Activated T-helper 1 cell treated with Interleukin-2 at 50 U/mL for 16 hours (primary cell): Measurements from ENCODE around the gene SCN4B.
"Not testable (repeated sequence)": the region's sequence is repeated elsewhere in the genome, so short reads cannot be mapped to it uniquely, and the experiment has no call there.

Experiments used
- DNase-seq: peaks from one replicate; pipeline ENCODE4 v3.0.0-alpha.2; 2020; ENCODE audit warnings: low read depth

SCN4B gene

GRCh38 chr11:118152552-118153471 lies at the start of gene SCN4B:
TSS of gene SCN4B (minus strand) at chr11:118152823. CDS start at chr11:118152673, 150 bp downstream.
- DNase-seq: no peak

GRCh38 chr11:118201966-118202365 lies 49.3 kb upstream of the SCN4B start:
- DNase-seq: no peak

DNA sequence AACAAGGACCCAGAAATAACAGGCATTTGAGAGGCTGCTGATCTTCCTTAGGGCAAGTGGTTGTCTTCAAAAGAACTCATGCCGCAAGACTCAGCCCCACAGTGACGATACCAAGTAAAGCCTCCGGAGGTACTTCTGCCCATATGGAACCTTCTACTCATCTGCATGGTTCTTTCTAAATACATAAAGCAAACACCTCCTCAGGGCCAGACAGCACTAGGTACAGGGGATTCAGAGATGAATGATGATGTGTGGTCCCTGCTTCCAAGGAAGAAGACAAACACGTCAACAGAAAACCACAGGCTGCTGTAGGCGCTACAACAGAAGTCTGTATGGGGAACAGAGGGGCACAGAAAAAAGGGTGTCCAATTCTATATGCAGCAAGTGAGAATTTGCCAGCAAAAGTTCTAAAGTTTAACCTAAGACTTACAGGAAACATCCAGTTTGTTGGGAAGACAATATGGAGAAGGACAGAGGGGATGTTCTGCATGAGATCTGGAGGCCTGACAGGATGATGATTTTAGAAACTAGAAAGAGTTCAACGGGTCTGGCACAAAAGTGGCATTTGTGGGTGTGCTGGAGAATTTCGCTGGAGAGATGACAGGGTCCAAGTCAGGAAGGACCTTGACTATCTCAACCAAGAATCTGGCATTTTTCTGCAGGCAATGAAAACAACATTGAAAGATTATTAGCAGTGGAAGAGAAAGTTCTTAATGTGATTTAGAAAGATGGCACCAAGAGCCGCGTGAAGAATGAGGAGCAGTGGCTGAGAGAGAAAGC lies 48.5 kb upstream of the SCN4B start:
- DNase-seq: no peak

GRCh38 chr11:118200497-118200896 lies 47.9 kb upstream of the SCN4B start:
- no peak for DNase-seq

GRCh38 chr11:118199135-118199534 lies 46.5 kb upstream of the SCN4B start:
- no peak for DNase-seq

- DNase-seq: peak; percentile 58
Measured at GRCh38 chr11:118198370-118198769, 45.7 kb upstream of the SCN4B start.

DNA sequence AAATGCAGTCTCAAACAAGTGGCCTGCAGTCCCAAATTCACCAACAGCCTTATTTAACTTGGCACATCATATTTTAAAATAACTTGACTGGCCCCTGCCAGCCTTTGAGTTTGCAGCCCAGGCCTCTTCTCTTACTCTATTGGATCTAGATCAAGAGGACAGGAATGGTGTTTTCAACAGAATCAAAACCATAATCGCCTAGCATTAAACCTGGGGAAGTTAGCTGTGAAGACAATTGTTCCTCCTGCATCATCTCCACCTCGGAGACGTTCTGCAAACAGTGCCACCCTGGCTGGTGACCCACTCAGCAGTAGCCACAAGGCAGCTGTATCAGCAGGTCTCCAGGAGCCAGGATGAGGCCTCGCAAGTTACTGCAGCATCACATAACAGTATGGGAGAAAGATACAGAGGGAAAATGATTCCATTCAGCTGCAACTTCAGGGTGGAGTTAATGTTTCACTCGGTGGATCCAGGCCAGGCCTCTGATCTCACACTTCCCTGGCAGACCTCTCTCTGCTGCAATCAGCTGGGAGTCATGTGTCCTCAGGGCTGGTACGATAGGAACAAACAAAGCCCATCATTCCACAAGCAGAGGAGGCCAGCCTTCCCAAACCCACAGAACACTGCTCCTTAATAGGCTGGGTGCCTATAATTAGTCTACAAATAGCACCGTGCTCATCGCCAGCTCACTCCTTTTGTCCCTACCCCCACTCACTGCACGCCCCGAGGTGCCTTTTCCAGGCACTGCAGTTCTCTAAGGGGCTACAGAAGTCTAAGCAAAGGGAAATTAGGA lies 42.4 kb upstream of the SCN4B start:
- no peak for DNase-seq

DNA sequence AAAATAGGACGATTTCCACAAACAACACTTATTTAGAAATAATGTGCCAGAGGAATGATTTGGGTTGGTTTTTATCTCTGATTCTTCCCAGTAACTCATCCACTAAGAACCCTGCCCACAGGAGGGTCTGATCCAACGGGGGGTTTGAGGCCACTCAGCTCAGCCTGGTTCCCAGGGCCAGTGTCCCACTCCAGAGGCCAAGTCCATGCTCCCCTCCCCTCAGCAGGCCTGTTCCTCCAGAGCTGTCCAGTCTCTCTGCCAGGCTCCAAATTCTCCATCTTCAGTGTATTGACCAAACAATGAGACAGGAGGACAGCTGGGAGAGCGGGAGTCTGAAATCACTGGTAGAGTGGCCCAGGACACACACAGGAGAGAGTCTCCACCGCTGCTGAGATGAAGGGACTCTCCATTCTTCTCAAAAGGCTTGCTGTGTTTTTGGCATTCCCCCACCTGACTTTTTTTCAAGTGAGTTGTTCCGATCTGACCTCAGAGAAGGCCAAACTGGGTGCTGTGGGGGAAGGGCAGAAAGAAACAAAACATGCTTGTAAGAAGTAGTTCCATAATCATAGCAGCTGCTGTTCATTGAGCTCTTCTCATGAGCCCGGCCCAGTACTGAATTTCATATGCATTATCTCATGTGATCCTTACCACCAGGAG lies 41.4 kb upstream of the SCN4B start:
- DNase-seq: no peak

GRCh38 chr11:118192817-118193216 lies 40.2 kb upstream of the SCN4B start:
- not testable (repeated sequence) for DNase-seq

- not testable (repeated sequence) for DNase-seq
Measured at GRCh38 chr11:118190942-118191506, 38.4 kb upstream of the SCN4B start.

DNA sequence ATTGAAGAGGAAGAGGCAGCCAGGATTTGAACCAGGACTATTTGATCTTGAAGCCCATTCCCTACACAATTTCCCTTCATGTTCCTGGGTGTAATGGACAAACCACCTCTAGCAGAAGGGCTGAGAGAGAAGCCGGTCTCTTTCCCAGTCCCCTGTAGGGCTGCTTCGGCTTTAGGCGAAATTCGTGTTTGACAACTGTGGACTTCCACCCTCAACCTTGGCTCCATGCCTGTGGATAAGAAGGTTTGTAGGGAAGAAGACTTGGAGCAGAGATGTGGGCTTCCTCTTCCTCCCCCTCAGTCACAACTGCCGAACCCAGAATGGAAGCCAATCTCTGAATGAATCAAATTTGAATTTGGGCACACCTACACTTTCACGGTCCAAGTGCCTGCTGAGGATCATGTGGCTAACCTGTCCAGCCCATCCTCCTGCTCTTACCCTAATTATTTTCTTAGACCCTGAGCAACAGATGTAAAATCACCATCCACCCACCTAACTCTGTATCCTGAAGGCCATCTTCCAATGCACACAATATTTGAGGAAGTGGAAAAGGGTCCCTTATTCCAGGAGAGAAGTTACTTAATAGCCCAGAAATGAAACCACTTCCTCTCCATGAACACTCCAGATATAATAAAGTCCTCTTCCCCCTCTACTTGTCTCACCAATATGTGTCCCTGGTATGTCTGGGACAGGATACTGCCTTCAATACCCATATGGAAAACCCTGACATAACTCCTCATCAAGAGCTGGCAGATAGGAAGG lies 33.9 kb upstream of the SCN4B start:
- no peak for DNase-seq

DNA sequence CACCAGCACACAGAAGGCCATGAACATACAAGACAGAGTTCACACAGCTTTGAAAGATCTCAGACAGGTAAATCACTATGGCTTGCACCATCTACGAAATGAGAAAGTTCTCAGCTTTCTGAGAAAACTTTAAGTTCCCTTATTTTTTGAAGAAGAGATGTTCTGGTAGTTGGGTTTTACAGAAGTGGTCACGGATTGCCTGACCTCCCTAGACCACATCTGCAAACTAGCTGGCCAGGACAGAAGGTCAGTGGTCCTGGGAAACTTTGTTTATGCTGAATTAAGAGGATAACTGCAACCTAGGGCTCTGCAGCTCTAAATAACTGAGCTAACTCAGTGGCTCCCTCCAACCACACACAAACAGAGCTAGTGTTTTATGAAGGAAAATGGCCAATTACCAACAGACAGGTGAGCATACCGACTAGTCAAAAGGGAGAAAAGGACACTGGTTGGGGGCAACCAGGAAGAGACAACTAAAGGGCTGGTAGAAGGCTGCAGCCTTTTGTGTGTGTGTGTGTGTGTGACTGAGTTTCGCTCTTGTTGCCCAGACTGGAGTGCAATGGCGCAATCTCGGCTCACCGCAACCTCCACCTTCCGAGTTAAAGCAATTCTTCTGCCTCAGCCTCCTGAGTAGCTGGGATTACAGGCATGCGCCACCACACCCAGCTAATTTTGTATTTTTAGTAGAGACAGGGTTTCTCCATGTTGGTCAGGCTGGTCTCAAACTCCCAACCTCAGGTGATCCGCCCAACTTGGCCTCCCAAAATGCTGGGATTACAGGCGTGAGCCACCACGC lies 32.4 kb upstream of the SCN4B start:
- no peak for DNase-seq

DNA sequence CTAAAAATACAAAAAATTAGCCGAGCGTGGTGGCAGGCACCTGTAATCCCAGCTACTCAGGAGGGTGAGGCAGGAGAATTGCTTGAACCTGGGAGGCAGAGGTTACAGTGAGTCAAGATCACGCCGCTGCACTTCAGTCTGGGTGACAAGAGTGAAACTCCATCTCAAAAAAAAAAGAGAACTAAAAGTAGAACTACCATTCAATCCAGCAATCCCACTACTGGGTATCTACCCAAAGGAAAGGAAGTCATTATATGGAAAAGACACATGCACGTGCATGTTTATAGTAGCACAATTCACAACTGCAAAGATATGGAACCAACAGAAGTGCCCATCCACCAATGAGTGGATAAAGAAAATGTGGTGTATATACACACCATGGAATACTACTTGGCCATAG lies 31.1 kb upstream of the SCN4B start:
- not testable (repeated sequence) for DNase-seq

GRCh38 chr11:118180300-118180703 lies 27.7 kb upstream of the SCN4B start:
- DNase-seq: no peak

DNA sequence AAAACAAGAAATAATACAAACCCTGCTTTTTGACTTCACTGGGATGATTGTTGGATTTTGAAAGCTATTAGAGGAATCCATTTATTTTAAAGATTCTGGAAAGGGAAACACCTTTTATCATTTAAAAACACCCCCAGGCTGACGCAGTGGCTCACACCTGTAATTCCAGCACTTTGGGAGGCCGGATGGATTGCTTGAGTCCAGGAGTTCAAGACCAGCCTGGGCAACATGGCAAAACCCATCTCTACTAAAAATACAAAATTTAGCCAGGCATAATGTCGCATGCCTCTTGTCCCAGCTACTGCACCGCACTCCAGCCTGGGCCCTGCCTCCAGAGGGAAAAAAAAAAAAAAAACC lies 24.1 kb upstream of the SCN4B start:
- no peak for DNase-seq

GRCh38 chr11:118175993-118176777 lies 23.6 kb upstream of the SCN4B start, which contains the start of gene SCN2B:
TSS of gene SCN2B (minus strand) at chr11:118176639. CDS start at chr11:118176431, 208 bp downstream.
- DNase-seq: no peak

DNA sequence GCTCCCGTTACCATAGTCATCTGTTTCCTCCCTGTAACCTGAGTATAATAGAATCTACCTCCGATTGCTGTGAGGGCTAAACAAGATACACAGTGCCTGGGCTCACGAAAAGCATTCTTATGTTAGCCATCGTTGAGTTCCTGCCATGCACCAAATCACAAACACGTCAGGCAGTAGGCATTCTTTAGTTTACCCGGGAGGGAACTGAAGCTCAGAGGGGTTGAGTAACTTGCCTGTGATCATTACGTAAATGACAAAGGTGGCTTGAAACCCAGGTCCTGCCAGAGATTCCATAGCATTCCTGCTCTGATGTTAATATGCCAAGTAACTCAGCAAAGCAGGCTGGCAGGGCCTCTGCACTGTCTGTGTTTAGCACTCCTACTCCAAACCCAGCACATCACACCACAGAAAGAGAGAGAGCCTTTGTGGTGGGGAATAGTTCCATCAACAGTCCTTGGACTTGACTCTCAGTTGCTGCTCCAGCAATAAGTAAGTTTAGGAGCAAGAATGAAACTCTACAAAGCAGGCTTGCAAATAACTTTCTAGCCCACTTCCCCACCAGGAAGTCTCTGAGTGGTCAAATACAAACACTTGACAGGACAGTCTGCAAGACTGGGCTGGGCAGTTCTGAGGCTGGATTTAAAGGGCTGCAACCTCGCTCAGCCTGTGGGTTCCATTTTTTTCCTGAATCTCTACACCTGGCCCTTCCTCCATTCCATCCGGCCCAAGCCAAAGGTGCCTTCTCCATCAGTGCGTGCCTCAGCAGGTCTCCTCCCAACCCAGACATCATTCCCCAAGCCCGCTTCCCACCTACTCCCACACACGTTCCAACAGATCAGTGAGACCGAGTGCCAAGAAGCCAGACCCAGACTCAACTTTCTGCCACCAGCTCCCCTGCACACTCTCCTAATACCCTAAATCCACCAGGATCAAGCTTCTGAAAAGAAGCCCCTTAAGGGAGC lies 22.7 kb upstream of the SCN4B start:
- no peak for DNase-seq
